Sigmoid colon (tissue), 7 donors: ENCODE measurements around the gene ZFPL1. TPM values are rescaled to one million over a fixed set of nuclear protein-coding genes. Genes with fewer than 3 reads are reported as not detected.
A peak's percentile ranks its signal among the peaks of the same experiment; 100 is the strongest.

ENCODE experiments used
- DNase-seq: peaks from one replicate; pipeline ENCODE4 v3.0.0-alpha.2; 2019
- H3K27ac ChIP-seq, 4 donors: fragments of 200-600 bp; sonication (generic); one replicate each; pipeline ENCODE4 v1.5.1; 2016 to 2019; ENCODE audit warnings: mild to moderate bottlenecking in 1 of 4
- H3K27me3 ChIP-seq, 3 donors: fragments of 200-600 bp; sonication (generic); one replicate each; pipeline ENCODE4 v1.5.1; 2019; ENCODE audit warnings: mild to moderate bottlenecking in 1 of 3
- H3K36me3 ChIP-seq, 4 donors: fragments of 200-600 bp; sonication (generic); one replicate each; pipeline ENCODE4 v1.5.1; 2016 to 2019
- H3K4me1 ChIP-seq, 4 donors: fragments of 200-600 bp; sonication (generic); one replicate each; pipeline ENCODE4 v1.5.1; 2017 to 2019
- H3K4me3 ChIP-seq, 4 donors: fragments of 200-600 bp; sonication (generic); one replicate each; pipeline ENCODE4 v1.5.1; 2017 to 2019; ENCODE audit warnings: mild to moderate bottlenecking in 2 of 4, moderate library complexity in 1 of 4
- H3K9me3 ChIP-seq, 4 donors: fragments of 200-600 bp in 3 of 4; sonication (generic) in 3 of 4; one replicate each; pipeline versions ENCODE4 v1.5.1 to v1.6.1; 2013 to 2019
- EP300 ChIP-seq, 4 donors: sonication (generic); formaldehyde crosslinking; IDR thresholded peaks; one replicate each; pipeline ENCODE4 v1.6.1; 2017; ENCODE audit warnings: antibody characterized with exemption in 4 of 4
- POLR2A ChIP-seq, 2 donors: fragments of 450-650 bp; IDR thresholded peaks; one replicate each; pipeline ENCODE4 v1.6.1; 2016; ENCODE audit warnings: antibody characterized with exemption in 2 of 2, mild to moderate bottlenecking in 2 of 2, moderate library complexity in 2 of 2
- POLR2AphosphoS5 ChIP-seq, 4 donors: sonication (generic); formaldehyde crosslinking; IDR thresholded peaks; one replicate each; pipeline ENCODE4 v1.6.1; 2017; ENCODE audit warnings: antibody characterized with exemption in 4 of 4
- WGBS, 2 donors: extraction: QIAGEN DNeasy Blood & Tissue Kit; methylation state at CpG; one replicate each; pipeline ENCODE4 v1.1.7; 2013; 5-methylcytosine and 5-hydroxymethylcytosine counted together
- intact Hi-C: fragments of 100-400 bp; cut with DNase I; formaldehyde crosslinking; loops from one replicate; pipeline ENCODE4 v1.15.1; 2023
- polyA plus RNA-seq, 3 donors: library from polyadenylated mRNA; stranded (reverse); fragments of 200-250 nt; gene quantifications; one replicate each; pipeline ENCODE4 v1.2.3, GENCODE V29; 2013
- total RNA-seq, 4 donors: library from RNA; depleted of rRNA; stranded (reverse); fragments of >200 nt; gene quantifications; one replicate each; pipeline ENCODE4 v1.1.0, GENCODE V29; 2016
- TF ChIP-seq, protein P1 (sequence below), 4 experiments: fragments of 450-650 bp in 3 of 4; fragments of 200-600 bp in 1 of 4; IDR thresholded peaks; one replicate each; pipeline ENCODE4 v1.5.1; 2016 to 2019; ENCODE audit warnings: antibody characterized with exemption in 4 of 4, mild to moderate bottlenecking in 3 of 4, moderate library complexity in 2 of 4
- donor health status: healthy with polysubstance abuse.
- donor health status: Bipolar disorder and iron deficiency.
- donor health status: healthy.

Gene ZFPL1
- total RNA-seq (10 to 100 TPM; 26.1 to 38.8 (median 36.9) TPM), polyA plus RNA-seq (10 to 100 TPM; 48.6 to 61.5 (median 52.9) TPM)

DNA sequence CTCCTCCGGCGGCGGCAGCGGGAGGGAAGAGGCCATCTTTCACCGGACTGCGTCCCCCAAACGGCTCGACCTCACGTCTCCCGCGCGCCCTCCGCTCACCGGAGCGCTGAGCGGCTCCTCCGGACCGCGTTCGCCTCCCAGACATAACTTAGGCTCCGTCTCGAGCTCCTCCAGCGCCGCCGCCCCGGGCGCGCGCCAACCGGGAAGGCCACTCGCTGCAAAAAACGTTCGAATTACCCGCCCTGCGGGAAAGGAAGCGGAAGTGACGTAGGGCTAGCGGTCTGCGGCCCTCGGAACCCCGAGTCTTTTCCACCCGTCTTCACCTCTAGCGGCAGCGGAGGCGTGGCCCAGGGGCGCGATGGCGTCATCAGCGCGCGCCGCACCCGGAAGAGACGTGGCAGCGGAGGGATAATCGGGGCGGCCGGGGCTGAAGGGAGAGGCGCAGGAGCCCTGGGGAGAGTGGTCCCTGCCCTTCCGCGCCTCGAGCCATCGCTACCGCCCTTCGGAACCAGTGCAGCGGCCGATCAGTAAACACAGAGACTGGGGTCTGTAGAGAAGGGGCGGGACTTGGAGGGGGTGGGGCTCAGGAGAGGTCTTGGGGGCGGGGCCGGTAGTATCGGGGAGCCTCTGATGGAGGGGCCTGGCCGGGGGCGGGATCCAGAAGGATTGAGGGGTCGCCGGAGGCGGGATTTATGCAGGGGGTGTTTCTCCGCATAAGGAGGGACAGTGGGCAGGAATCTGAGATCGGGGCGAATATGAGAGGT, at the start of gene ZFPL1, which contains the start of gene CDCA5:
ZFPL1 (plus strand) TSS at position 389 of the 764 bp plus-strand sequence. CDS start 477 bp downstream, outside the sequence.
CDCA5 (minus strand) TSS at position 207 of the 764 bp plus-strand sequence; CDS start at position 145, 62 bp downstream.
- H3K4me1 ChIP-seq: peaks cover 0 to 23% (median 20%) of the 10 kb centered on the region in 4 donors
- H3K36me3 ChIP-seq: peaks cover 15 to 40% (median 27%) of the 10 kb centered on the region in 4 donors
- peak within 1 kb of the TSS; percentile 78 to 84 (median 82) for H3K4me3 ChIP-seq
- H3K27ac ChIP-seq: peak within 1 kb of the TSS; percentile 88 to 95 (median 92)
- TF ChIP-seq, protein P1, sequence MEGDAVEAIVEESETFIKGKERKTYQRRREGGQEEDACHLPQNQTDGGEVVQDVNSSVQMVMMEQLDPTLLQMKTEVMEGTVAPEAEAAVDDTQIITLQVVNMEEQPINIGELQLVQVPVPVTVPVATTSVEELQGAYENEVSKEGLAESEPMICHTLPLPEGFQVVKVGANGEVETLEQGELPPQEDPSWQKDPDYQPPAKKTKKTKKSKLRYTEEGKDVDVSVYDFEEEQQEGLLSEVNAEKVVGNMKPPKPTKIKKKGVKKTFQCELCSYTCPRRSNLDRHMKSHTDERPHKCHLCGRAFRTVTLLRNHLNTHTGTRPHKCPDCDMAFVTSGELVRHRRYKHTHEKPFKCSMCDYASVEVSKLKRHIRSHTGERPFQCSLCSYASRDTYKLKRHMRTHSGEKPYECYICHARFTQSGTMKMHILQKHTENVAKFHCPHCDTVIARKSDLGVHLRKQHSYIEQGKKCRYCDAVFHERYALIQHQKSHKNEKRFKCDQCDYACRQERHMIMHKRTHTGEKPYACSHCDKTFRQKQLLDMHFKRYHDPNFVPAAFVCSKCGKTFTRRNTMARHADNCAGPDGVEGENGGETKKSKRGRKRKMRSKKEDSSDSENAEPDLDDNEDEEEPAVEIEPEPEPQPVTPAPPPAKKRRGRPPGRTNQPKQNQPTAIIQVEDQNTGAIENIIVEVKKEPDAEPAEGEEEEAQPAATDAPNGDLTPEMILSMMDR (IDR thresholded peaks at IDR 0.05): no peak
- TF ChIP-seq EP300 (IDR thresholded peaks at IDR 0.05) (peak in 2 of 4 donors; percentile 33 to 82), POLR2AphosphoS5 (IDR thresholded peaks at IDR 0.05) (peak; percentile 83 to 93 (median 92)), POLR2A (IDR thresholded peaks at IDR 0.05) (peak in 1 of 2 donors; percentile 48)
- H3K27me3 ChIP-seq: no peaks in the 10 kb centered on the region
- peak; percentile 97 for DNase-seq
- no peaks in the 10 kb centered on the region for H3K9me3 ChIP-seq
- intact Hi-C loops: loop anchor here (1.0 to 5.0 kb wide), 4 partner anchors 12 to 71 kb away; partner anchors contain the start of genes SNX15, VPS51 and ZNHIT2
- 0% methylated on average over 79 of the region's 79 CpGs for WGBS, 2 donors

DNA sequence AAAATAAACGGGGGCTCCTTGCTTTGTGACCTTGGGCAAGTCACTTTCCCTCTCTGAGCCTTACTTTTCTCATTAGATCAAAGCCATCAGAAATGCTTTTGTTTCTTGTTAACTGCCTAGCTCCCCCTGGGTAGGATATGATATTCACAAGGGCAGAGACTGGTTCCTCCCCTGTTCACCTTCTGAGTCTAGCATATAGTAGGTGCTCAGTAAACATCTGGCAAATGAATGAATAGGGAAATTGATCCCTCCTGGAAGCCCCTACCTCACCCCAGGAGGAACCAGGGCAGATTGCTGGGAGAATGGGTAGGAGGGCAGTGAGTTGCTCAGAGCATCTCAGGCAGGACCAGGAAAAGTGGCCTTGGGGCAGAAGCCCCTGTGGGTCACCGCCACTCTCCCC, 49.6 kb upstream of the ZFPL1 start:
- Histone ChIP-seq H3K36me3 (peaks cover 31 to 83% (median 53%) of the 10 kb centered on the region in 4 donors), H3K27me3 (no peaks in the 10 kb centered on the region), H3K27ac (no peak overlapping the region), H3K4me3 (no peak overlapping the region), H3K4me1 (peaks cover 0 to 4% (median 0%) of the 10 kb centered on the region in 4 donors), H3K9me3 (no peaks in the 10 kb centered on the region)
- WGBS, 2 donors: 86 to 92% methylated on average over 2 of the region's 2 CpGs
- intact Hi-C loops: no loop called here
- no peak for DNase-seq
- TF ChIP-seq EP300 (IDR thresholded peaks at IDR 0.05) (no peak), POLR2A (IDR thresholded peaks at IDR 0.05) (no peak), POLR2AphosphoS5 (IDR thresholded peaks at IDR 0.05) (no peak)
- TF ChIP-seq, protein P1 (IDR thresholded peaks at IDR 0.05): no peak

DNA sequence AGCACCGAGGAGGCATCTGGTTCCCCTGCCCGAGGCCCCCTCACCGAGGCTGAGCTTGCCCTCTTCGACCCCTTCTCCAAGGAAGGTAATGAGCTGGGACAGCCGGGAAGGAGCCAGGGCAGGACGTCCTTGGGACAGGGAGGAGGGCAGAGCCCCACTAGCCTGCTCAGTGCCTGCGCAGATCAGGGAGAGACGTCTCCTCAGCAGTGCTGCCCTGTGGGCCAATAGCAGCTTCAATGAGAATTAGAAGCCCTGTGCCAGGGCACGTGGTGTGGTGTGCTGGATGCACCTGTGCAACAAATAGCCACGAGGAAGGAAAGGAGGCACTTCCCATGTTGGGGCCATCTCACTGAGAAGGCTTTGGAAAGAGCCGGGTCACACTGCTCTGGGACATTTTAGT, 48.4 kb upstream of the ZFPL1 start:
- no peak for DNase-seq

DNA sequence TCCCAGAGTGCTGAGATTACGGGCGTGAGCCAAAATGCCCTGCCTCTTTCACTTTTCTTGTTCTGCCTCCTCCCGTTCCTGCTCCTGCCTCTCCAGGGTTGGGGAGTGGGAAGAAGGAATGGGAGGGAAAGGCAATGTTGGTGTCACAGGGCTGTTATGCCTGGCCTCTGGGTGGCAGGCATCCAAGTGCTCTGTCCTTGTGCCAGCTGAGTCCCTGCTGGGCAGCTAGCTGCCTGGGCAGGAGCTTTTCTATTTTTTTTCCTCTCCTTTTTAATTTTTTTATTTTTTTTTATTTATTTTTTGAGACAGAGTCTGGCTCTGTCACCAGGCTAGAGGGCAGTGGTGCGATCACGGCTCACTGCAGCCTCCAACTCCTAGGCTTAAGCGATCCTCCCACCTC, 47.1 kb upstream of the ZFPL1 start:
- H3K9me3 ChIP-seq: no peaks in the 10 kb centered on the region
- no peaks in the 10 kb centered on the region for H3K27me3 ChIP-seq
- no peak overlapping the region for H3K27ac ChIP-seq
- H3K4me1 ChIP-seq: peaks cover 0 to 12% (median 10%) of the 10 kb centered on the region in 4 donors
- intact Hi-C loops: no loop called here
- no peak for DNase-seq
- 61 to 85% methylated on average over 6 of the region's 6 CpGs for WGBS, 2 donors
- TF ChIP-seq, protein P1 (IDR thresholded peaks at IDR 0.05): no peak
- TF ChIP-seq POLR2A (IDR thresholded peaks at IDR 0.05) (no peak), EP300 (IDR thresholded peaks at IDR 0.05) (no peak), POLR2AphosphoS5 (IDR thresholded peaks at IDR 0.05) (no peak)
- peaks cover 34 to 79% (median 48%) of the 10 kb centered on the region in 4 donors for H3K36me3 ChIP-seq
- H3K4me3 ChIP-seq: no peak overlapping the region

More for the DNA sequence above, 48.4 kb upstream of the ZFPL1 start:
- TF ChIP-seq EP300 (IDR thresholded peaks at IDR 0.05) (no peak), POLR2A (IDR thresholded peaks at IDR 0.05) (no peak), POLR2AphosphoS5 (IDR thresholded peaks at IDR 0.05) (no peak)
- TF ChIP-seq, protein P1 (IDR thresholded peaks at IDR 0.05): no peak
- H3K36me3 ChIP-seq: peaks cover 34 to 88% (median 55%) of the 10 kb centered on the region in 4 donors
- H3K4me1 ChIP-seq: peaks cover 0 to 7% (median 5%) of the 10 kb centered on the region in 4 donors
- intact Hi-C loops: no loop called here
- WGBS, 2 donors: 87 to 90% methylated on average over 11 of the region's 11 CpGs
- no peak overlapping the region for H3K4me3 ChIP-seq
- no peaks in the 10 kb centered on the region for H3K27me3 ChIP-seq
- no peak overlapping the region for H3K27ac ChIP-seq
- no peaks in the 10 kb centered on the region for H3K9me3 ChIP-seq
